A549 (cell line): ENCODE results near the gene PI4K2B.

Experiments
- CHD4 ChIP-seq: fragments of 200-600 bp; sonication (generic); IDR thresholded peaks from 2 replicates; pipeline ENCODE4 v1.6.1; 2016; ENCODE audit warnings: antibody characterized with exemption, mild to moderate bottlenecking, borderline replicate concordance
- POLR2A ChIP-seq: IDR thresholded peaks from 2 replicates; pipeline ENCODE4 v1.6.1; 2012; ENCODE audit warnings: mild to moderate bottlenecking, low read length
- SREBF2 ChIP-seq: fragments of 450-650 bp; IDR thresholded peaks from 2 replicates; pipeline ENCODE4 v1.6.1; 2014; ENCODE audit warnings: mild to moderate bottlenecking, moderate library complexity
- TP53 ChIP-seq: fragments of 250-450 bp; sonication (Bioruptor Pico); IDR thresholded peaks from 2 replicates; pipeline ENCODE4 v1.5.0; 2021; ENCODE audit warnings: mild to moderate bottlenecking, moderate library complexity
- ZFP36 ChIP-seq: fragments of 450-650 bp; IDR thresholded peaks from 2 replicates; pipeline ENCODE4 v1.6.1; 2014; ENCODE audit warnings: borderline replicate concordance; ENCODE audit not compliant: partially characterized antibody
- ZSCAN20 ChIP-seq: fragments of 250-450 bp; sonication (Bioruptor Pico); IDR thresholded peaks from 2 replicates; pipeline ENCODE4 v1.8.0; 2022; ENCODE audit warnings: mild to moderate bottlenecking, moderate library complexity
- TF ChIP-seq, protein P1 (sequence below): fragments of 200-600 bp; sonication (generic); IDR thresholded peaks from 2 replicates; pipeline ENCODE4 v1.6.1; 2016; ENCODE audit warnings: antibody characterized with exemption, mild to moderate bottlenecking, moderate library complexity
- TF ChIP-seq, protein P2 (sequence below): fragments of >200 bp; sonication (Bioruptor Twin); formaldehyde crosslinking; IDR thresholded peaks from 3 replicates; pipeline ENCODE4 v1.5.1; 2016

GRCh38 chr4:25233194-25233593 lies 639 bp upstream of the PI4K2B start:
- TF ChIP-seq, protein P1, sequence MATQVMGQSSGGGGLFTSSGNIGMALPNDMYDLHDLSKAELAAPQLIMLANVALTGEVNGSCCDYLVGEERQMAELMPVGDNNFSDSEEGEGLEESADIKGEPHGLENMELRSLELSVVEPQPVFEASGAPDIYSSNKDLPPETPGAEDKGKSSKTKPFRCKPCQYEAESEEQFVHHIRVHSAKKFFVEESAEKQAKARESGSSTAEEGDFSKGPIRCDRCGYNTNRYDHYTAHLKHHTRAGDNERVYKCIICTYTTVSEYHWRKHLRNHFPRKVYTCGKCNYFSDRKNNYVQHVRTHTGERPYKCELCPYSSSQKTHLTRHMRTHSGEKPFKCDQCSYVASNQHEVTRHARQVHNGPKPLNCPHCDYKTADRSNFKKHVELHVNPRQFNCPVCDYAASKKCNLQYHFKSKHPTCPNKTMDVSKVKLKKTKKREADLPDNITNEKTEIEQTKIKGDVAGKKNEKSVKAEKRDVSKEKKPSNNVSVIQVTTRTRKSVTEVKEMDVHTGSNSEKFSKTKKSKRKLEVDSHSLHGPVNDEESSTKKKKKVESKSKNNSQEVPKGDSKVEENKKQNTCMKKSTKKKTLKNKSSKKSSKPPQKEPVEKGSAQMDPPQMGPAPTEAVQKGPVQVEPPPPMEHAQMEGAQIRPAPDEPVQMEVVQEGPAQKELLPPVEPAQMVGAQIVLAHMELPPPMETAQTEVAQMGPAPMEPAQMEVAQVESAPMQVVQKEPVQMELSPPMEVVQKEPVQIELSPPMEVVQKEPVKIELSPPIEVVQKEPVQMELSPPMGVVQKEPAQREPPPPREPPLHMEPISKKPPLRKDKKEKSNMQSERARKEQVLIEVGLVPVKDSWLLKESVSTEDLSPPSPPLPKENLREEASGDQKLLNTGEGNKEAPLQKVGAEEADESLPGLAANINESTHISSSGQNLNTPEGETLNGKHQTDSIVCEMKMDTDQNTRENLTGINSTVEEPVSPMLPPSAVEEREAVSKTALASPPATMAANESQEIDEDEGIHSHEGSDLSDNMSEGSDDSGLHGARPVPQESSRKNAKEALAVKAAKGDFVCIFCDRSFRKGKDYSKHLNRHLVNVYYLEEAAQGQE, result no peak
- no peak; the same call in 1 of the 2 replicates for TF ChIP-seq CHD4
- no peak for TF ChIP-seq POLR2A
- no peak for TF ChIP-seq ZSCAN20 (CRISPR knock-in tag)
- TF ChIP-seq, protein P2, sequence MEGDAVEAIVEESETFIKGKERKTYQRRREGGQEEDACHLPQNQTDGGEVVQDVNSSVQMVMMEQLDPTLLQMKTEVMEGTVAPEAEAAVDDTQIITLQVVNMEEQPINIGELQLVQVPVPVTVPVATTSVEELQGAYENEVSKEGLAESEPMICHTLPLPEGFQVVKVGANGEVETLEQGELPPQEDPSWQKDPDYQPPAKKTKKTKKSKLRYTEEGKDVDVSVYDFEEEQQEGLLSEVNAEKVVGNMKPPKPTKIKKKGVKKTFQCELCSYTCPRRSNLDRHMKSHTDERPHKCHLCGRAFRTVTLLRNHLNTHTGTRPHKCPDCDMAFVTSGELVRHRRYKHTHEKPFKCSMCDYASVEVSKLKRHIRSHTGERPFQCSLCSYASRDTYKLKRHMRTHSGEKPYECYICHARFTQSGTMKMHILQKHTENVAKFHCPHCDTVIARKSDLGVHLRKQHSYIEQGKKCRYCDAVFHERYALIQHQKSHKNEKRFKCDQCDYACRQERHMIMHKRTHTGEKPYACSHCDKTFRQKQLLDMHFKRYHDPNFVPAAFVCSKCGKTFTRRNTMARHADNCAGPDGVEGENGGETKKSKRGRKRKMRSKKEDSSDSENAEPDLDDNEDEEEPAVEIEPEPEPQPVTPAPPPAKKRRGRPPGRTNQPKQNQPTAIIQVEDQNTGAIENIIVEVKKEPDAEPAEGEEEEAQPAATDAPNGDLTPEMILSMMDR, result no peak
- no peak for TF ChIP-seq TP53
- TF ChIP-seq SREBF2, result no peak
- no peak for TF ChIP-seq ZFP36
